ENCODE measurements around the gene PAPOLG. TPM values are rescaled to one million over a fixed set of nuclear protein-coding genes. Genes with fewer than 3 reads are reported as not detected.
"Not testable (repeated sequence)": the region's sequence is repeated elsewhere in the genome, so short reads cannot be mapped to it uniquely, and the experiment has no call there.

The PAPOLG gene
- total and polyA plus RNA-seq, 8 donors: 2.9 to 18.2 (median 4.9) TPM

- no peaks in the 10 kb centered on the region for H3K36me3 ChIP-seq
- no peaks in the 10 kb centered on the region for H3K9me3 ChIP-seq
- H3K27me3 ChIP-seq: no peaks in the 10 kb centered on the region
- no peak overlapping the region for H3K4me3 ChIP-seq
- no peaks in the 10 kb centered on the region for H3K4me1 ChIP-seq
- intact Hi-C loops (cut with DNase I; ENCODE audit: low total_unique reads): no loop called here
- DNase-seq: no peak
- 80 to 91% (median 82%) methylated on average over 6 of the region's 6 CpGs for WGBS, 5 donors
- TF ChIP-seq EP300 (IDR thresholded peaks at IDR 0.05) (no peak), POLR2AphosphoS5 (IDR thresholded peaks at IDR 0.05) (no peak), POLR2A (IDR thresholded peaks at IDR 0.05) (no peak), CTCF (IDR thresholded peaks at IDR 0.05) (no peak)
- H3K27ac ChIP-seq: no peak overlapping the region
These were observed 65.7 kb downstream of the PAPOLG start for GRCh38 chr2:60821587-60822302.

GRCh38 chr2:60822987-60823386, 66.9 kb downstream of the PAPOLG start:
- Histone ChIP-seq H3K27ac (no peak overlapping the region), H3K36me3 (no peaks in the 10 kb centered on the region), H3K4me1 (no peaks in the 10 kb centered on the region), H3K4me3 (no peak overlapping the region), H3K9me3 (no peaks in the 10 kb centered on the region), H3K27me3 (no peaks in the 10 kb centered on the region)
- no peak for DNase-seq
- intact Hi-C loops (cut with DNase I; ENCODE audit: low total_unique reads): no loop called here
- TF ChIP-seq POLR2AphosphoS5 (IDR thresholded peaks at IDR 0.05): no peak
- WGBS, 5 donors: 81 to 89% (median 87%) methylated on average over 4 of the region's 4 CpGs

GRCh38 chr2:60823694-60824305, 67.7 kb downstream of the PAPOLG start:
- no peaks in the 10 kb centered on the region for H3K36me3 ChIP-seq

GRCh38 chr2:60825666-60826065, 69.6 kb downstream of the PAPOLG start:
- no peak for DNase-seq
- intact Hi-C loops (cut with DNase I; ENCODE audit: low total_unique reads): no loop called here
- H3K27me3 ChIP-seq: no peaks in the 10 kb centered on the region
- no peaks in the 10 kb centered on the region for H3K36me3 ChIP-seq
- TF ChIP-seq EP300 (IDR thresholded peaks at IDR 0.05): no peak
- no peak for TF ChIP-seq POLR2A (IDR thresholded peaks at IDR 0.05)
- no peak for TF ChIP-seq CTCF (IDR thresholded peaks at IDR 0.05)
- no peak for TF ChIP-seq POLR2AphosphoS5 (IDR thresholded peaks at IDR 0.05)
- no peak overlapping the region for H3K4me3 ChIP-seq
- 61 to 76% (median 71%) methylated on average over 2 of the region's 2 CpGs for WGBS, 5 donors
- no peaks in the 10 kb centered on the region for H3K4me1 ChIP-seq
- no peak overlapping the region for H3K27ac ChIP-seq
- no peaks in the 10 kb centered on the region for H3K9me3 ChIP-seq

More at GRCh38 chr2:60823694-60824305, 67.7 kb downstream of the PAPOLG start:
- H3K4me3 ChIP-seq: no peak overlapping the region
- no peaks in the 10 kb centered on the region for H3K9me3 ChIP-seq
- 86 to 91% (median 88%) methylated on average over 10 of the region's 10 CpGs for WGBS, 5 donors
- intact Hi-C loops (cut with DNase I; ENCODE audit: low total_unique reads): no loop called here
- no peak for TF ChIP-seq EP300 (IDR thresholded peaks at IDR 0.05)
- H3K27ac ChIP-seq: no peak overlapping the region
- H3K27me3 ChIP-seq: no peaks in the 10 kb centered on the region
- no peak for DNase-seq
- H3K4me1 ChIP-seq: no peaks in the 10 kb centered on the region

GRCh38 chr2:60826111-60826510, 70.0 kb downstream of the PAPOLG start:
- intact Hi-C loops (cut with DNase I; ENCODE audit: low total_unique reads): no loop called here
- Histone ChIP-seq H3K4me3 (no peak overlapping the region), H3K36me3 (no peaks in the 10 kb centered on the region), H3K27ac (no peak overlapping the region), H3K4me1 (no peaks in the 10 kb centered on the region), H3K9me3 (no peaks in the 10 kb centered on the region), H3K27me3 (no peaks in the 10 kb centered on the region)
- WGBS, 5 donors: 85 to 95% (median 92%) methylated on average over 2 of the region's 2 CpGs
- DNase-seq: no peak
- TF ChIP-seq POLR2AphosphoS5 (IDR thresholded peaks at IDR 0.05) (no peak), EP300 (IDR thresholded peaks at IDR 0.05) (no peak), POLR2A (IDR thresholded peaks at IDR 0.05) (no peak), CTCF (IDR thresholded peaks at IDR 0.05) (no peak)

- H3K4me3 ChIP-seq; H3K4me1 ChIP-seq; H3K9me3 ChIP-seq; H3K36me3 ChIP-seq; H3K27me3 ChIP-seq; DNase-seq; H3K27ac ChIP-seq; intact Hi-C loops (cut with DNase I; ENCODE audit: low total_unique reads): not testable (repeated sequence)
- WGBS, 5 donors: 80 to 97% (median 90%) methylated on average over 3 of the region's 3 CpGs
These were observed 70.8 kb downstream of the PAPOLG start for GRCh38 chr2:60826860-60827259.

All from stomach (tissue), 9 donors.